Esophagus mucosa (tissue), 1 donor: ENCODE measurements around the gene TM2D1. TPM values are rescaled to one million over a fixed set of nuclear protein-coding genes. Genes with fewer than 3 reads are reported as not detected.
"Not testable (repeated sequence)": the region's sequence is repeated elsewhere in the genome, so short reads cannot be mapped to it uniquely, and the experiment has no call there.

Experiments
- ATAC-seq: fragments of 200-7000 bp; cut with Tn5 transposase; one replicate; pipeline ENCODE4 v1.9.1; 2020
- total RNA-seq: library from RNA; stranded (reverse); gene quantifications from one replicate; pipeline ENCODE4 v1.2.4, GENCODE V29; 2023
- donor health status: DM: yes; HTN: yes; CAD: no.

TM2D1 gene
- 18.9 TPM for total RNA-seq

DNA sequence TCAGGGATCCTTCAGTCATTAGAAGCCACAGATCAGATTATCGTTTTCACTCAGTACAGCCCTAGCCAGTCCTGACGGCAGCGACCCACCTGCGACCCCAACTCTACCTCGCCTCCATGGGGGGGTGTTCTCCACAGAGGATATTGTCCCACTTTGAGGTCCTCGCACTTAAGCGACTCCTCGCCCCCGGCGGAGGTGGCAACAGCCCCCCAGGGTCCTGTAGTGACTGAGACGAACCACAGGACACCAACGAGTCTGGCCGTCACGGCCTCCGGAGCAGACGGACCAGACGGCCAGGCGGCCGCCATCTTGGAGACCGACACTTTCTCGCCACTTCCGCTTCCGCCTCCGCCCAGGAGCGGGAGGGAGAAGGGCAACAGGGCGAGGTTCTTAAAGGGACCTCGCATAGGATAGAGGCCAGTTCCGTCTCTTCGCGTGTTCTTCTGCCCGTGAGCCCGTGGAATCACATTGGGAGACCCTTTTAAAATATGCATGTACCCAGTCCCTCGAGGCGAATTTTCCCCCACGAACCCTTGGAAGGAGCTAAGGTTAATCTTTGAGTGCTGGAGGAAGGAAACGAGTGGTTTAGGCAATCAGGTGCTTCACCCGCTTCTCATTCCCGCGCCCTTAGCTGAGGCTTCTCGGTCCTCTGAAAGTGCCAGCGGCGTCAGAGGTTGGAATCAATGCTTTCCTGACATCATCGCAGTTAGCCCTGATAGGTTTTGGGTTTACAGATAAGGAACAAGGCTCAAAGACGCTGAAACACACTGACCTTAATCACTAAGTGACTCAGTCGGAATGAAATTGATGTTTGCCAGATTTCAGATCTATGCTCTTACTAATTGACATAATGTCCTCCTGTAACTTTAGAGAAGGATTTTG is at the start of gene TM2D1:
Gene TM2D1, minus strand, starts transcription at position 329 of the 882 bp plus-strand sequence. Its CDS starts 21 bp downstream, at position 308.
- ATAC-seq: peak; percentile 99

DNA sequence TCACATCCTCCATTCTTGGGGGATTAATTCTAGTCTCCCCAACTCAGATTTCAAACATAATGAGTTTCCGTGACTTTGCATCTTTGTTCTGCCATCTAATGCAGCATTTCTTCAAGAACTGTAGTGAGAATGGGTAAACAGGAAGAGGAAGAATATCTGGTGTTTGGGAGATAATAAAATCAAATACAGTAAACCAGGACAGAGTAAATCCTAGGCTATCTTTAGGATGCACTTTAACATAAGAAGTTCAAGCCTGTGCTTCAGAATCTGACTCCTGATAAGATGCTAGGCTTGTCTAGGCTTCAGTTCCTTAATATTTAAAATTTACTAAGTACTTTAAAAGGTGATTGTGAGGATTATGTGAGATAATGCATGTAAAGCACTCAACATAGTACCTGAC is 45.2 kb upstream of the TM2D1 start:
- ATAC-seq: no peak

DNA sequence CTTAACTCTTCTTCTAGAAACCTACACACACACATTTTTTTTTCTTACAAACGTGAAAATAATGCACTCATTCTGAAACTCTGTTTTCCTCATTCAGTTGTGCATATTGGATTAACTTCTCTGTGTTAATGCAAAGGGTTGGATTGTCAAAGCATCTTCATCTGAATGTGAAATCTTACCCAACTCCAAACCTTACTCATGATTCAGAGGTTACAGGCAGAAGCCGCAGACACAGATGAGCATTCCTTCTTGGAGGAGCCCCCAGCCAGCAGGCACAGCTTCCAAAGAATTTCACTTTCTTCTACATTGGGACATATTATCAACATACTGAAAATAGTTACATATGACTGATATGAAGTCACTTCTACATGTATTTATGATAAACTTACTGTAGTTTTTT is 33.0 kb upstream of the TM2D1 start:
- ATAC-seq: no peak

DNA sequence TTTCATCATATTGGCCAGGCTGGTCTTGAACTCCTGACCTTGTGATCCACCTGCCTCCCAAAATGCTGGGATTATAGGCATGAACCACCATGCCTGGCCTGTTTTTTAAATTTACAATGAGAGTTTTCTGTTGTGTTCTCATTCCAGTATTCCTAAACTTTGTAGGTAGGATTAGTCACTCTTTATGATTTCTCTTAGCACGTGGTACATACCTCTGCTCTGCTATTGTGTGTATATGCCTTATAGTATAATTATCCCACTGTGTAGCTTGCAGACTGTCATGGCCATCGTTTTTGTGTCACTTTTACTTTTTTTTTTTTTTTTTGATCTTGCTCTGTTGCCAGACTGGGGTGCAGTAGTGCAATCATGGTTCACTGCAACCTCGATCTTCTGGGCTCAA is 31.8 kb upstream of the TM2D1 start:
- ATAC-seq: peak; percentile 56

DNA sequence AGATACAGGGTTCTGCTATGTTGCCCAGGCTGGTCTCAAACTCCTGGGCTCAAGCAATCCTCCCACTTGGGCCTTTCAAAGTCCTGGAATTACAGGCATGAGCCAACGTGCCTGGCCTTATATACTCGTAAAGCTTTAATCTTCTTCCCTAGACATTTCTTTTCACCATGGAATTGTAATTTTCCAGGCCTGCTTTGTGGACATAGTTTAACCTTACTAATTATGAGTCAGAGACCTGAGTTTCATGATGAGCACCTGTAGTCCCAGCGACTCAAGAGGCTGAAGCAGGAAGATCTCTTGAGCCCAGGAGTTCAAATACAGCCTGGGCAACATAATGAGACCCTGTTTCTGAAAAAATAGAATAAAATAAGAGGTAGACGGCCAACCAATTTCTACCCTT is 29.6 kb upstream of the TM2D1 start:
- peak; percentile 90 for ATAC-seq

DNA sequence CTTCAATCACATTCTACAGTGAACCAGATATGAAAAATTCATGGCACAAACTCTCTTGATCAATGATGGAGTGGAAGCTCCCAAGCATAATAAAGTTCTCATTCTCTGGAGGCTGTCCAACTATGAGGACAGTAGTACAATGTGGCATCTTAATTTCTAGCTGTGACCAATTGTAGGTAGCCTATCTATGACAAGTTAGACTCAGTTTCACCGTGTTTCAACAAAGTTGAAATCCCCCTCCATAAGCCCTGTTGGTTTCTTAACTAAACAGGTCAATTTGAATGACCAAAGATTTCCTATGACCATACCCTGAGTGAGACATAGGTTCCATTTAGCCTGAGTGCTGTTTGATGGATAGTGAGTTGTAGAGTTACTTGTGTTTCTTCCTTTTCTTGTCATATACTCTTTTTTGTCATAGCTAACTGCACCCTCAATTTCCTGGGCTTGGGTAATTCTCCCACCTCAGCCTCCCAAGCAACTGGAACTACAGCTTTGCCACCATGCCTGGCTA is 29.1 kb upstream of the TM2D1 start:
- ATAC-seq: no peak

DNA sequence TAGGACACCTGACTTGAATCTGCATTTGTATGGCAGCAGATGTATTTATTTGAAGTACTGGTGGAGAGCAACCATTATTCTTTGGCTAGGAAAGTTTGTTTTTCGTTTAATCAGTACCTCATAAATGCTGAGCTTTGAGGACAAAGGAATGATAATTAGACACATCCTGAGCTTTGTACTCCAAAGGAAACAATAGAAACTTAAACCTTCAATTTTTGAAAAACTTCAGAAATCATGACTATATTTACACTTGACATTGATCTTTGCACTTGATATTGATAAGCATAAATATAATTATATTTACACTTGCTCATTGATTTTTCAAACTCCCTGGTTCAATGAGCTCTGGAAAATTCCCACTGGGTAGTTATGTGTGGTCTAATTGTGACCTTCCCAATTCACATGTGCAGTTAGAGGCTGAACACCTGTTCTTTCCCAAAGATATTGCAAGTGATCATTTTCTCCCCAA is 28.0 kb upstream of the TM2D1 start:
- no peak for ATAC-seq

DNA sequence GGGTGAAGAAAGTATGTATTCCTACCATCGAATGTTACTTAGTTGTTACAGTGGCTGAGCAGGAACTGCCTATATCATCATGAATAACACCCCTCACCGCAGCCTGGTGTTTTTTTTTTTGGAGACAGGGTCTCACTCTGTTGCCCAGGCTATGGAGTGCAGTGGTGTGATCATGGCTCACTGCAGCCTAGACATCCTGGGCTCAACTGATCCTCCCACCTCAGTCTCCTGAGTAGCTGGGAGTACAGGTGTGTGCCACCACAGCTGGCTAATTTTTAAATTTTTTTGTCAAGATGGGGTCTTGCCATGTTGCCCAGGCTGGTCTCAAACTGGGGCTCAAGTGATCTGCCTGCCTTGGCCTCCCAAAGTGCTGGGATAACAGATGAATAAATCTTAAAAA is 24.6 kb upstream of the TM2D1 start:
- no peak for ATAC-seq

DNA sequence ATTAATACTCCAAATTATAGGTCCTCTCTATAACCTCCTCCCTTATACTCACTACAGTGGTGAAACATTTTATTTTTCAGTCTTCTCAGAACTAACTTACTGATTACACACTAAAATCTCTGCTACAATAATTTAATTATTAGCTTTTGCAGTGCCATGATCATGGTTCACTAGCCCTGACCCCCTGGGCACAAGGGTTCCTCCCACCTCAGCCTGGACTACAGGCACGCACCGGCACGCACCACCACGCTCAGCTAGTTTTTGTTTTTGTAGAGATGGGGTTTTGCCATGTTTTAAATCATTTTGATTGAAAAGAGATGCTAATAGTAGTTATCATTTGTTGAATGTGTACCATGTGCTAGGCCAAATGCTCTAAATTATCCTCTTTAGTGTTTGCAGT is 23.6 kb upstream of the TM2D1 start:
- ATAC-seq: no peak

DNA sequence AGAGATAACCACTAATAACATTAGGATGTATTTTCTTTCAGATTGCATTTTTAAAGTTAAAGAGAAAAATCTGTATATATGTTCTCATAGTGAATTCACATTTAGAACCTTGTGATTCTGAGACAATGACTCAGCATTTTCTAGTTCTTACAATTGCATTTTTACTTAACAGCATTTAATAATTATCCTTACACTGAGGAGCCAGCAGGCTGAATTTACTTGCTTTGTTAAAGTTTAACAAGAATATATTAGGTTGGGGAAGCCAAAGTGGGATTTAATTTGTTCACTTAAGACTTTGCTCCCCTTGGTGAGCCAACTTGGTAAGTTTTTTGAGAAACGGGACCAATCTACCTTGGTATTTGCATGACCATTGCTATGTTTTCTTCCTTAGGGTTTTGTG is 21.9 kb upstream of the TM2D1 start:
- ATAC-seq: no peak

DNA sequence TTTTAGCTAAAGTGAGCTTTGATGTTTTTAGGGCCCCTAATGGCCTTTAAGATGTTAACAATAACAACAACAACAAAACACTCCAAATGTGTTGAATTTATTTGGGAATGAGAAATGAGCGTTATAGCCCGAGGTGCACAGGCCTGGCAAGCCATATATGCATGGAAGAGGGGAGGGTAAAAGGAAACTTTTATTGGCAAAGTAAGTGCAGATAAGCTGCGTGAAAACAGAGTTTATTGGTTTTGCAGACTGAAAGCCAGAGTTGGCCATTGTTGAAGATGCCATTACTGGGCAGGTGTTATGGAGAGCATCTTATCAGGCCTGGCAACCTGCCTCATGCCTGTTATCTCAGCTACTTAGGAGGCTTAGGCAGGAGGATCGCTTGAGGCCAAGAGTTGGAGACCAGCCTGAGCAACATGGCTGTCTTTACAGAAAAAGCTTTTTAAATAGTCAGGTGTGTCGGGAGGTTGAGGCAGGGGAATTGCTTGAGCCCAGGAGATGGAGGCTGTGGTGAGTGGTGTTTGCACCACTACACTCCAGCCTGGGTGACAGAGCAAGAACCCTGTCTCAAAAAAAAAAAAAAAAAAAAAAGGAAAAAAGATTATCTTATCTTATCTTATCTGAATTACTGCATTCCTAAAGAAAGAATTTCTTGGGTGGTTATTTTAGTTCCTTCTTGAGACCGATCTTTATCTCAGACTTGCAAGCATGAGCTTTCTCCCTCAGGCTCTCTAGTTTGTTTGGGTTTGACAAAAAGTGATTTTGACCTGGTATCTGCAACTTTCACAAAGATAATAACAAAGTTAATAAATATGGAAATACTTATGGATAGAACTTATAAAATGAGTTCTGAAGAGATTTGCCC is 19.0 kb upstream of the TM2D1 start:
- no peak for ATAC-seq

DNA sequence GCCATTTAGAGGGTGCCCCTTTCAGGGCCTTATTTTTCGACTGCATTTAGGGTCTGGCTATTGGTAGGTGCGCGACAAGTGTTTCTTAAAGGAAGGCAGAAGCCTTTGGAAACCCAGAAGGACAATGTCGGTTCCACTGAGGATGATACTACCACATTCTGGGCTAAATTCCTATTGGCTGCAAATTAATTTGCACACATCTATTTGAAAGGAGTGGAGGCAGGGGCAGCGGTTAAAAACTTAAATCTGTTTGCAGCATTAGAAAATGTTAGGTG is 18.4 kb upstream of the TM2D1 start:
- no peak for ATAC-seq

DNA sequence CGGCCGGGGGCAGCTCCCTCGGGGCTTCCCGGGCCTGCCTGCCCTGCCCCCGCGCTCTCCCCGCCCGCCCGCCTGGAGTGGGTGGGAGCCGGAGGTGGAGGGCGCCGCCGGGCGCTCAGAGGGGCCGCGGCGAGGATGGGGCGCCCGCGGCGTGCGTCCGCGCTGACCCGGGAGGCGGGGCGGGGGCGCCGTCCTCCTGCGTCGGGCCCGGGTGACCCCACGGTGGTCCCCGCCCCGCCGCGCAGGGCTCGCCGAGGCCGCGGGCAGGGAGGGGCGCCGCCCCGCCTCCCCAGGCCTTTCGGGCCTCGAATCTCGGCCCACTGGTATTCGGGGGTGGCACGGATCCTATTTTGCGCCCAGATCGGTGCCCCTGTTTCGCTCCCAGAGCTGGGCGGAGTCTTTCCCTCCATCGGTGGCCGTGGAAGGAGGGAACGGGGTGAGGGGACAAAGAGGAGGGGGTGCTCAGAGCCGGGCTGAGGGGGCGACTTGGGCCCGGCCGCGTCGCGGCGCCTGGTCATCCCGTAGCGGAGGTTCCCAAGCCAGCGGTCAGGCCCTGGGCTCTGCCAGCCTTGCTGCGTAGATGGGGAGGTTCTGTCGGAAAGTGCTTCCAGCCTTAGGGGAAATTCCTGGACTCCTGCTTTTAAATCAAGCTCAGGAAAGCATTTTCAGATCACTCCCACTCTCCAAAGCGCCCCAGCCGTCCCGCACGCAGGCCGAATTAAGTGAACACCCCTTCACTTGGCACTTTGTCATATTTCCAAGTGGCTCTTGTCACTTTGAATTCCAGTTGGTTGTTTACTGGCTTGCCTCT is 17.9 kb upstream of the TM2D1 start:
- ATAC-seq: peak; percentile 63

DNA sequence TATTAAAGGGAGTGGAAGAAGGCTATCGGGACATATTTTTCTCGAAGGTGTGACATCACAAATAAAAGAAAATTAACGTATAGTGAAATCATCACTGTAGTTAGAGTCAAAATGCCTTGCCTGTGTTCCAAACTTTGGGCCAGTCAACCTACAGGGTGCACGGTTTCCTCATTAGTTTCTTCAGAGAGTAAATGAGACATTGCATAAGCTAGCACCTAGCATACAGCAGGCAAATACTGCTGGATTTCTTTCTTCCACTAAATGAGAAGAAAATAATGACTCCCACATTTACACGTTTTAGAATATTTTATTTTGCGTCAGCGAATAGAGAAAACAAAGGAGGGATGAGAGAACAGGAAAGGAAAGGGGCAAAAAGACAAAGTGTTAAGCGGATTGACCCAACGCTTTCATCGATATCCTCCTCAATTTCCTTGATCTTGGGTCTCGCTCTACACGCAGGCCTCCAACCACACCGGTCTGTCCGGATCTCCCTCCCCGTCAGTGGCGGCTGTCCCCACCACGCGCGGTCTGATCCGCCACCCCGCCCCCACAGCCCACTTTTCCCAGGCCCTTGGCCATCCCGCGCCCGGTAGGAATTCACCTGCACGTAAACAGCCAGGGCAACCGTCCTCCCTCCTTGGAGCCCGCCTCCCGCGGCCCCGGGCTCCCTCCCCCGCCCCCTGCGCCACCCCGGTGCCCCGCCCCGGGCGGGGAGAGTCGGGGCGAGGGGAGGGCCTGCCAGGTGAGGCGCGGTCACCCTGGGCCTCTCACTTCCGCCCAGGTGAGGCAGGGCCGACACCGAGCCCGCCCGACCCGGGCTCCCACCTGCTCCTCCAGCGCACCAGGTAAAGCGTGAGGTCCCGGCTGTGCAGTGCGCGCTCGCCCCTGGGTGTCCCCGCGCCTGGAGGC is 17.0 kb upstream of the TM2D1 start, which contains the start of gene PATJ:
Gene PATJ, plus strand, starts transcription at position 770 of the 909 bp plus-strand sequence. CDS start 20,413 bp downstream, outside the sequence.
- ATAC-seq: peak; percentile 98

DNA sequence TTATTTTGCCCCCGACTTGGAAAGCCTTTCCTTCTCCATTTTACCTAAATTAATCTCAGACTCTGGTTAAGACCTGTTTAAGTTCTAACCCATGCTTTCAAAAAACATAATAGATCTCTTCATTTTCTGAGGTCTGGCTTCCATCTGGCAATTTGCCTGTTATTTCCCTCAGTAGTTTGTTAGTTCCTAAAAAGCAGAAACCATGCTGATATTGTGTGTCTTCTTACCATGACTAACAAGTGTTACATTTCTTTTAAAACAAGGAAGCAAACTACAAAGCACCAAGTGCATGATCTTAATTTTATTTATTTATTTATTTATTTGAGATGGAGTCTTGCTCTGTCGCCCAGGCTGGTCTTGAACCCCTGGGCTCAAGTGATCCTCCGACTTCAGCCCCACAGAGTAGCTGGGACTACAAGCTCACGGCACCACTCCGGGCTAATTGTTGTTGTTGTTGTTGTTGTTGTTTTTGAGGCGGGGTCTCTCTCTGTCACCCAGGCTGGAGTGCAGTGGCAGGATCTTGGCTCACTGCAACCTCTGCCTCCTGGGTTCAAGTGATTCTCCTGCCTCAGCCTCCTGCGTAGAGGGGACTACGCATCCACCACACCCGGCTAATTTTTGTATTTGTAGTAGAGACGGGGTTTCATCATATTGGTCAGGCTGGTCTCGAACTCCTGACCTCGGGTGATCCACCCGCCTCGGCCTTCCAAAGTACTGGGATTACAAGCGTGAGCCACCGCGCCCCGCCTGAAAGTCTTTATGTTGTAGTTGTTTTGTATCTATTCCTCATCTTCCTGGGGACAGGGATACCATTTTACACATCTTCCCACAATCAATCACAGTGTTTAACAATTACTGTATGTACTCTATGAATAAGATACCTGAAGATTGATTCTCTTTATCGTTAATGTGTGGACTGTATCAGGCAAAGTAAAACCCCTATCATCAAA is 16.1 kb upstream of the TM2D1 start:
- ATAC-seq: no peak

DNA sequence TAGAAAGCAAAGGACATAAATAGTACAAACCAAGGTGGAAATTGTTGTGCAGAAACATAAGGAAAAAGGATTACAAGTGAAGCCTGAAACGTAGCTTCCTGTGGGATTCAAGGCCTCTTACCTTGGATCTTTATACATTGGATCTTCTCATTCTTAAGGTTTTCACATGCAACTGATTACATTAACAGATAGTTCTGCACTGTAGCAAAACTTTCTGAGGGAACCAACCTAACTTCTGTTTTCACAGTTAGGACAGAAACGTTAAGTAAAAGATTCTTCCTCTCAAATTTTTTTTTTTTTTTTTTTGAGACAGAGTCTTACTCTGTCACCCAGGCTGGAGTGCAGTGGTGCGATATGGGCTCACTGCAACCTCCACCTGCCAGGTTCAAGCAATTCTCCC is 7.8 kb upstream of the TM2D1 start:
- no peak for ATAC-seq

DNA sequence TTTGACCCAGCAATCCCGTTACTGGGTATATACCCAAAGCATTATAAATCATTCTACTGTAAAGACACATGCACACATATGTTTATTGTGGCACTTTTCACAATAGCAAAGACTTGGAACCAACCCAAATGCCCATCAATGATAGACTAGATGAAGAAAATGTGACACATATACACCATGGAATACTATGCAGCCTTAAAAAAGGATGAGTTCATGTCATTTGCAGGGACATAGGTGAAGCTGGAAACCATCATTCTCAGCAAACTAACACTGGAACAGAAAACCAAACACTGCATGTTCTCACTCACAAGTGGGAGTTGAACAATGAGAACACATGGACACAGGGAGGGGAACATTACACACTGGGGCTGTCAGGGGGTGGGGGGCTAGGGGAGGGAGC is 5.7 kb upstream of the TM2D1 start:
- not testable (repeated sequence) for ATAC-seq

DNA sequence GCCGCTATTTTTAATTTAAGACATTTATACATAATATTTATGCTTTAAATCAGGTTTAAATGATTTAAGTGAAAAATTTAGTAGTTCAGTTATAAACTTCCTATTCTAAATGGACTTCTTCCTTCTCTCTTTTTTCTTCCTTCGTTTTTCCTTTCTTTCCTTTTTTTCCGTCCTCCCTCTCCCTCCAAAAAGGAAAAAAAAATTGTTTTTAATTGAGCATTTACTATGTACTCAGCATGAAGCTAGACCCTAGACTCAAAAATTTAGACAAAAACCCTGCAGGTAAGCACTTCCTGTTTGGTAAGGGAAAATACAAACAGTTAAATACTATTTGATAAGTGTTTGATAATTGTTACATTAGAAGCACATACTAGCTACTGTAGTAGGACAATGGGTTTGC is 2.6 kb upstream of the TM2D1 start:
- ATAC-seq: no peak

DNA sequence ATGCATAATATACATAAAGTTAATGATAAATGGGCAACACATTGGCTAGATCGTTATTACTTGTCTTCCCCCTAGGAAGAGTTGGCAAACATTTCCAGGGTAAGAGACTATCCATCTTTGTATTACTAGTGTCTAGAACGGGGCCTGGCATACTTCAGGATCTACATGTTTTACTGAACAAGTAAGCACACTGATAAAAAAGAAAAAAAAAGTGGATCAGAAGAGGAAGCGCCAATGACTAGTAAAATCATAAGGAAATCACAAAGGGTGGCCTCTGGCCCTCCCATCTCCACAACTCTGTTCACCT is 482 bp downstream of the TM2D1 start:
- ATAC-seq: no peak

DNA sequence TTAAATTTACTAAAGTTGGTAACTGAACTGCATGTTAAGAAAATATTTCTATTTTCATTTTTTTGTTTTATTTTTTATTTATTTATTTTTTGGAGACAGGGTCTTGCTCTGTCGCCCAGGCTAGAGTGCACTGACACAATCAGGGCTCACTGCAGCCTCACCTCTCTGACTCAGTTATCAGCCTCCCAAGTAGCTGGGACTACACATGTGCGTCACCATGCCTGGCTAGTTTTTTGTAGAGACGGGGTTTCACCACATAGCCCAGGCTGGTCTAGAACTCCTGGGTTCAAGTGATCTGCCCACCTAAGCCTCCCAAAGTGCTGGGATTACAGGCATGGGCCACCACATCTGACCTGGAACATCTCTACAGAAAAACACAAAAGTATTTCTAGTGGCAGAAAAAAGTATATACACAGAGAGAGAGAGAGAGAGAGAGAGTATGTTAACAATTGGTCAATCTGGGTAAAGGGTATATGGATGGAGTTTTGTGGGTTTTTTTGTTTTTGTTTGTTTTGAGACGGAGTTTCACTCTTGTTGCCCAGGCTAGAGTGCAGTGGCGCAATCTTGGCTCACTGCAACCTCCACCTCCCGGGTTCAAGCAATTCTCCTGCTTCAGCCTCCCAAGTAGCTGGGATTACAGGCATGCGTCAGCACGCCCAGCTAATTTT is 5.8 kb downstream of the TM2D1 start:
- not testable (repeated sequence) for ATAC-seq
